ENCODE data around the gene GAA.

DNA sequence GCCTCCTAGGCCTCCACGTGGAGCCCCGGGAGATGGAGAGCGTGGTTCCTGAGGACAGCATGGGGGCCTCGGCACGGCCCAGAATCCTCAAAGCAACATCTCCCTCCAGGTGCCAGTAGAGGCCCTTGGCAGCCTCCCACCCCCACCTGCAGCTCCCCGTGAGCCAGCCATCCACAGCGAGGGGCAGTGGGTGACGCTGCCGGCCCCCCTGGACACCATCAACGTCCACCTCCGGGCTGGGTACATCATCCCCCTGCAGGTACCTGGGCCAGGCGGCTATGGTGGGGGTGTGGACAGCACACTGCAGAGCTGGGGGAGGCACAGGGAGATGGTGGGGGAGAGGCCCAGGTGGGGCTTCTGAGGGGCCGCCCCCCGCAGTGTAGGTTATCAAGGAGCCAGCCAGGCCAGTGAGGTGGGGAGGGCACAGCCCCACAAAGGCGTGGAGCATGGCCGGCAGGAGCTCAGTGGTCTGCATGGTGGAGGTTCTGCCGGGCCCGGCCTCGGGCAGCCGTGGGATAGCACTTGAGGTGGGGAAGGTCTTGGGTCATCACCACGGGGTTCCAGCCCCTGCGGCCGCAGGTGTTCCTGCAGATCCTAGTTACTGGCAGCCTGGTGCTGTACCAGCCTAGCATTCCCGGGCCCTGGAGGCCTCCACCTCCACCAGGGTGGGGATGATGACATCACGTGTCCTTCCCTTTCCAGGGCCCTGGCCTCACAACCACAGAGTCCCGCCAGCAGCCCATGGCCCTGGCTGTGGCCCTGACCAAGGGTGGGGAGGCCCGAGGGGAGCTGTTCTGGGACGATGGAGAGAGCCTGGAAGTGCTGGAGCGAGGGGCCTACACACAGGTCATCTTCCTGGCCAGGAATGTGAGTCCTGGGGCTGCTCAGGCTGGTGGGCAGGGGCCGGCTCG is 16.4 kb downstream of the GAA start:
- TF ChIP-seq, protein P1, sequence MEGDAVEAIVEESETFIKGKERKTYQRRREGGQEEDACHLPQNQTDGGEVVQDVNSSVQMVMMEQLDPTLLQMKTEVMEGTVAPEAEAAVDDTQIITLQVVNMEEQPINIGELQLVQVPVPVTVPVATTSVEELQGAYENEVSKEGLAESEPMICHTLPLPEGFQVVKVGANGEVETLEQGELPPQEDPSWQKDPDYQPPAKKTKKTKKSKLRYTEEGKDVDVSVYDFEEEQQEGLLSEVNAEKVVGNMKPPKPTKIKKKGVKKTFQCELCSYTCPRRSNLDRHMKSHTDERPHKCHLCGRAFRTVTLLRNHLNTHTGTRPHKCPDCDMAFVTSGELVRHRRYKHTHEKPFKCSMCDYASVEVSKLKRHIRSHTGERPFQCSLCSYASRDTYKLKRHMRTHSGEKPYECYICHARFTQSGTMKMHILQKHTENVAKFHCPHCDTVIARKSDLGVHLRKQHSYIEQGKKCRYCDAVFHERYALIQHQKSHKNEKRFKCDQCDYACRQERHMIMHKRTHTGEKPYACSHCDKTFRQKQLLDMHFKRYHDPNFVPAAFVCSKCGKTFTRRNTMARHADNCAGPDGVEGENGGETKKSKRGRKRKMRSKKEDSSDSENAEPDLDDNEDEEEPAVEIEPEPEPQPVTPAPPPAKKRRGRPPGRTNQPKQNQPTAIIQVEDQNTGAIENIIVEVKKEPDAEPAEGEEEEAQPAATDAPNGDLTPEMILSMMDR (IDR thresholded peaks at IDR 0.05; ENCODE audit: insufficient read depth, low read length, poor library complexity, severe bottlenecking), result no peak
- TF ChIP-seq EZH2phosphoT487 (conservative IDR thresholded peaks at IDR 0.05; ENCODE audit: low read length), result no peak
